Endothelial cell of umbilical vein (primary cell): Measurements from ENCODE around the gene PPM1H. TPM values are rescaled to one million over a fixed set of nuclear protein-coding genes. Genes with fewer than 3 reads are reported as not detected.

Source experiments
- BruUV-seq: library from RNA; stranded (reverse); fragments of 400-500 nt; replicated peaks from 2 replicates; lab custom pipeline; 2021; lab: Mats Ljungman, UMichigan
- CTCF ChIA-PET: fragments of 300-600, 350-600 bp; sonication (Branson Sonifier 250); formaldehyde crosslinking; loops from one replicate; lab custom pipeline; 2021; ENCODE audit warnings: antibody characterized with exemption, inconsistent platforms; lab: Charles Lee
- POLR2A ChIA-PET: fragments of 300-600, 350-600 bp; sonication (Branson Sonifier 250); formaldehyde crosslinking; loops from one replicate; lab custom pipeline; 2021; ENCODE audit warnings: antibody characterized with exemption, inconsistent platforms; lab: Charles Lee
- DNase-seq: peaks from one replicate; pipeline ENCODE4 v3.0.0-alpha.2; 2011; ENCODE audit warnings: low read depth, low spot score
- FAIRE-seq: peaks from 2 replicates; lab custom pipeline; 2011; peaks lifted over from hg19 to GRCh38; lab: Jason Lieb, UNC
- H2AFZ ChIP-seq: 2 replicates; pipeline ENCODE4 v1.6.0; 2012; ENCODE audit warnings: low read depth, low read length, control low read depth, inconsistent platforms
- H3K27ac ChIP-seq: 2 replicates; pipeline ENCODE4 v1.5.1; 2011; ENCODE audit warnings: low read depth, mild to moderate bottlenecking, control low read depth, low read length, moderate library complexity; ENCODE audit not compliant: insufficient read depth
- H3K27me3 ChIP-seq, 2 experiments: 2 replicates each; pipeline versions ENCODE4 v1.6.0 to v1.6.1; 2011; ENCODE audit warnings: low read length in 2 of 2, mixed read lengths in 1 of 2; ENCODE audit not compliant: control insufficient read depth in 2 of 2, insufficient read depth in 2 of 2
- H3K36me3 ChIP-seq, 2 experiments: 2 replicates in 1 of 2; 3 replicates in 1 of 2; pipeline ENCODE4 v1.5.1; 2011; ENCODE audit warnings: low read length in 2 of 2, mild to moderate bottlenecking in 1 of 2, moderate library complexity in 1 of 2; ENCODE audit not compliant: control insufficient read depth in 2 of 2, insufficient read depth in 2 of 2; ENCODE audit errors: extremely low read depth in 1 of 2
- H3K4me1 ChIP-seq: 3 replicates; pipeline ENCODE4 v1.5.1; 2011; ENCODE audit warnings: mild to moderate bottlenecking, low read length; ENCODE audit not compliant: control insufficient read depth, insufficient read depth; ENCODE audit errors: extremely low read depth
- H3K4me2 ChIP-seq: 2 replicates; pipeline ENCODE4 v1.6.1; 2011; ENCODE audit warnings: low read length, control low read depth, mixed read lengths; ENCODE audit not compliant: insufficient read depth
- H3K4me3 ChIP-seq, 3 experiments: fragments of 200-600 bp in 1 of 3; sonication (generic), shearing (Covaris generic) in 1 of 3; replicated peaks in 1 of 3; 2 replicates each; pipeline ENCODE4 v1.5.1; 2011 to 2016; ENCODE audit warnings: control low read depth in 3 of 3, low read length in 3 of 3, mild to moderate bottlenecking in 2 of 3, inconsistent platforms in 1 of 3, low read depth in 1 of 3, moderate library complexity in 1 of 3; ENCODE audit not compliant: insufficient read depth in 1 of 3
- H3K79me2 ChIP-seq: 2 replicates; pipeline ENCODE4 v1.6.0; 2012; ENCODE audit warnings: low read length, inconsistent platforms; ENCODE audit not compliant: control insufficient read depth, insufficient read depth
- H3K9ac ChIP-seq: replicated peaks from 2 replicates; pipeline ENCODE3; 2011; ENCODE audit warnings: low read length, control low read depth; ENCODE audit not compliant: insufficient read depth; ENCODE audit errors: extremely low read depth
- H3K9me1 ChIP-seq: replicated peaks from 3 replicates; pipeline ENCODE4 v1.6.0; 2011; ENCODE audit warnings: mild to moderate bottlenecking, low read length; ENCODE audit not compliant: control insufficient read depth, insufficient read depth; ENCODE audit errors: extremely low read depth
- H3K9me3 ChIP-seq: replicated peaks from 2 replicates; pipeline ENCODE4 v1.5.1; 2012; ENCODE audit warnings: low read length, inconsistent platforms; ENCODE audit not compliant: control insufficient read depth, insufficient read depth
- H4K20me1 ChIP-seq: replicated peaks from 2 replicates; pipeline ENCODE3; 2011; ENCODE audit warnings: mild to moderate bottlenecking, low read length; ENCODE audit not compliant: control insufficient read depth, insufficient read depth; ENCODE audit errors: extremely low read depth
- EZH2 ChIP-seq: IDR thresholded peaks from 2 replicates; pipeline ENCODE4 v1.6.1; 2012; ENCODE audit warnings: borderline replicate concordance, low read depth, mild to moderate bottlenecking, moderate library complexity, low read length, inconsistent platforms; ENCODE audit not compliant: severe bottlenecking
- FOS ChIP-seq: IDR thresholded peaks from 2 replicates; pipeline ENCODE4 v1.6.1; 2011; ENCODE audit warnings: mild to moderate bottlenecking, low read length, moderate library complexity, borderline replicate concordance; ENCODE audit not compliant: insufficient read depth
- GATA2 ChIP-seq: IDR thresholded peaks from 2 replicates; pipeline ENCODE4 v1.7.0; 2011; ENCODE audit warnings: low read depth, mild to moderate bottlenecking, moderate library complexity, mixed read lengths, low read length; ENCODE audit not compliant: insufficient read length, insufficient read depth
- JUN ChIP-seq: IDR thresholded peaks from 2 replicates; pipeline ENCODE4 v1.6.1; 2011; ENCODE audit warnings: borderline replicate concordance, low read depth; ENCODE audit not compliant: insufficient read length, insufficient read depth
- MYC ChIP-seq: IDR thresholded peaks from one replicate; pipeline ENCODE4 v1.6.1; 2011; ENCODE audit warnings: mild to moderate bottlenecking, low read depth, low read length
- POLR2A ChIP-seq: IDR thresholded peaks from 2 replicates; pipeline ENCODE4 v1.6.1; 2012; ENCODE audit warnings: low read depth, mild to moderate bottlenecking, control low read depth, low read length
- POLR2AphosphoS5 ChIP-seq: IDR thresholded peaks from 2 replicates; pipeline ENCODE4 v1.6.1; 2012; ENCODE audit warnings: low read depth, mild to moderate bottlenecking, control low read depth, low read length, moderate library complexity; ENCODE audit not compliant: insufficient read depth
- dilution Hi-C: fragments of 300-500 bp; cut with MboI; formaldehyde crosslinking; loops from one replicate; pipeline ENCODE4 v1.15.0; 2019; ENCODE audit warnings: low sequenced_read_pairs; ENCODE audit not compliant: extremely low pct_ligation_motif_present
- intact Hi-C: fragments of 100-400 bp; cut with micrococcal nuclease; formaldehyde crosslinking; loops from one replicate; pipeline ENCODE4 v1.10.0; 2022
- polyA plus RNA-seq, 4 experiments: library from polyadenylated mRNA; depleted of rRNA in 3 of 4; stranded (reverse) in 3 of 4; unstranded in 1 of 4; fragments of >200 nt; gene quantifications; 2 replicates each; pipeline versions ENCODE4 v1.2.1 to v1.2.3, GENCODE V29; 2011 to 2012; ENCODE audit warnings: missing spikeins in 1 of 4
- total RNA-seq: library from RNA; stranded (reverse); gene quantifications from 2 replicates; pipeline ENCODE4 v1.2.3, GENCODE V29; 2021
- TF ChIP-seq, protein P1 (sequence below): IDR thresholded peaks from 2 replicates; pipeline ENCODE4 v1.6.1; 2011; ENCODE audit not compliant: insufficient read depth, insufficient read length
- TF ChIP-seq, protein P2 (sequence below), 2 donors: IDR thresholded peaks; 1 replicate in 1 of 2; 2 replicates in 1 of 2; pipeline ENCODE4 v1.5.1; 2011; ENCODE audit warnings: low read length in 2 of 2, mild to moderate bottlenecking in 2 of 2, moderate library complexity in 2 of 2, control low read depth in 1 of 2, inconsistent platforms in 1 of 2, low read depth in 1 of 2; ENCODE audit not compliant: insufficient read depth in 1 of 2; ENCODE audit errors: extremely low read depth in 1 of 2

The PPM1H gene
- total and polyA plus RNA-seq, 2 donors (not counting 3 experiments of a cell fraction or from before 2014, with no cell fraction given) = 1.0 to 7.2 TPM

- intact Hi-C loops (no loop called here), dilution Hi-C loops (no loop called here)
- Histone ChIP-seq H2AFZ (no peak overlapping the region), H3K4me2 (no peak overlapping the region), H3K27me3 (no peaks in the 10 kb centered on the region), H3K4me3 (no peak overlapping the region), H3K27ac (no peak overlapping the region), H3K4me1 (no peaks in the 10 kb centered on the region), H3K9me3 (no peaks in the 10 kb centered on the region), H3K36me3 (no peaks in the 10 kb centered on the region), H3K79me2 (no peaks in the 10 kb centered on the region), H3K9me1 (peaks cover 2% of the 10 kb centered on the region), H3K9ac (no peak overlapping the region), H4K20me1 (no peaks in the 10 kb centered on the region)
- CTCF ChIA-PET = no interaction called here
- no TSS peak for BruUV-seq
- TF ChIP-seq, protein P1, sequence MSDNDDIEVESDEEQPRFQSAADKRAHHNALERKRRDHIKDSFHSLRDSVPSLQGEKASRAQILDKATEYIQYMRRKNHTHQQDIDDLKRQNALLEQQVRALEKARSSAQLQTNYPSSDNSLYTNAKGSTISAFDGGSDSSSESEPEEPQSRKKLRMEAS = no peak
- no peak for TF ChIP-seq JUN
- TF ChIP-seq FOS = no peak
- no peak for TF ChIP-seq EZH2
- TF ChIP-seq POLR2AphosphoS5 = no peak
- no peak for TF ChIP-seq POLR2A
- no peak for TF ChIP-seq GATA2
- TF ChIP-seq MYC = no peak
- TF ChIP-seq, protein P2, sequence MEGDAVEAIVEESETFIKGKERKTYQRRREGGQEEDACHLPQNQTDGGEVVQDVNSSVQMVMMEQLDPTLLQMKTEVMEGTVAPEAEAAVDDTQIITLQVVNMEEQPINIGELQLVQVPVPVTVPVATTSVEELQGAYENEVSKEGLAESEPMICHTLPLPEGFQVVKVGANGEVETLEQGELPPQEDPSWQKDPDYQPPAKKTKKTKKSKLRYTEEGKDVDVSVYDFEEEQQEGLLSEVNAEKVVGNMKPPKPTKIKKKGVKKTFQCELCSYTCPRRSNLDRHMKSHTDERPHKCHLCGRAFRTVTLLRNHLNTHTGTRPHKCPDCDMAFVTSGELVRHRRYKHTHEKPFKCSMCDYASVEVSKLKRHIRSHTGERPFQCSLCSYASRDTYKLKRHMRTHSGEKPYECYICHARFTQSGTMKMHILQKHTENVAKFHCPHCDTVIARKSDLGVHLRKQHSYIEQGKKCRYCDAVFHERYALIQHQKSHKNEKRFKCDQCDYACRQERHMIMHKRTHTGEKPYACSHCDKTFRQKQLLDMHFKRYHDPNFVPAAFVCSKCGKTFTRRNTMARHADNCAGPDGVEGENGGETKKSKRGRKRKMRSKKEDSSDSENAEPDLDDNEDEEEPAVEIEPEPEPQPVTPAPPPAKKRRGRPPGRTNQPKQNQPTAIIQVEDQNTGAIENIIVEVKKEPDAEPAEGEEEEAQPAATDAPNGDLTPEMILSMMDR (IDR thresholded peaks at IDR 0.05; ENCODE audit: extremely low read depth in 1 of 2, insufficient read depth in 1 of 2, low read depth in 1 of 2, low read length in 2 of 2) = no peak
- FAIRE-seq (no peak), DNase-seq (no peak)
- POLR2A ChIA-PET = no interaction called here
Measured at GRCh38 chr12:62886796-62887195, 48.2 kb downstream of the PPM1H start.
